Neural crest cell (in vitro differentiated cells): Measurements from ENCODE around the gene FRMD4B. TPM values are rescaled to one million over a fixed set of nuclear protein-coding genes. Genes with fewer than 3 reads are reported as not detected.

Experiments
- DNase-seq: peaks from one replicate; pipeline ENCODE4 v3.0.0; 2021; ENCODE audit warnings: low read depth, mixed read lengths, low spot score
- H3K27ac Mint-ChIP-seq: one replicate; pipeline ENCODE4 v1.8.0; 2021; ENCODE audit warnings: mild to moderate bottlenecking, mixed read lengths; ENCODE audit not compliant: unreplicated experiment
- H3K27me3 Mint-ChIP-seq: 2 replicates; pipeline ENCODE4 v1.8.0; 2021; ENCODE audit warnings: low read depth, mild to moderate bottlenecking, mixed read lengths
- H3K36me3 Mint-ChIP-seq: 2 replicates; pipeline ENCODE4 v1.8.0; 2021; ENCODE audit warnings: low read depth, mild to moderate bottlenecking, mixed read lengths
- H3K4me1 Mint-ChIP-seq: 2 replicates; pipeline ENCODE4 v1.8.0; 2021; ENCODE audit warnings: mixed read lengths
- H3K4me3 Mint-ChIP-seq: one replicate; pipeline ENCODE4 v1.8.0; 2021; ENCODE audit warnings: mild to moderate bottlenecking, mixed read lengths
- H3K9me3 Mint-ChIP-seq: 2 replicates; pipeline ENCODE4 v1.8.0; 2021; ENCODE audit warnings: mixed read lengths
- CTCF ChIP-seq: fragments of 200-600 bp; sonication (generic); conservative IDR thresholded peaks from 2 replicates; pipeline ENCODE4 v1.5.0; 2021; ENCODE audit warnings: antibody characterized with exemption, mild to moderate bottlenecking
- total RNA-seq: library from RNA; stranded (reverse); gene quantifications from 2 replicates; pipeline ENCODE4 v1.2.1, GENCODE V29; 2021

The FRMD4B gene
- total RNA-seq, 1 donor from 2014 or later: 17.2 TPM

GRCh38 chr3:69161587-69162307 lies 224.1 kb downstream of the FRMD4B start:
- Mint-ChIP-seq H3K4me3 (no peak overlapping the region), H3K27ac (no peak overlapping the region), H3K36me3 (no peaks in the 10 kb centered on the region), H3K4me1 (peaks cover 5% of the 10 kb centered on the region), H3K9me3 (no peaks in the 10 kb centered on the region), H3K27me3 (no peaks in the 10 kb centered on the region)
- peak; percentile 96 for TF ChIP-seq CTCF
- peak; percentile 18 for DNase-seq

GRCh38 chr3:69160525-69160924 lies 225.4 kb downstream of the FRMD4B start:
- Mint-ChIP-seq H3K27me3 (no peaks in the 10 kb centered on the region), H3K9me3 (no peaks in the 10 kb centered on the region), H3K4me1 (peaks cover 5% of the 10 kb centered on the region)

GRCh38 chr3:69160107-69160506 lies 225.8 kb downstream of the FRMD4B start:
- DNase-seq: no peak
- Mint-ChIP-seq H3K27me3 (no peaks in the 10 kb centered on the region), H3K9me3 (no peaks in the 10 kb centered on the region), H3K4me3 (no peak overlapping the region), H3K4me1 (peaks cover 5% of the 10 kb centered on the region), H3K27ac (no peak overlapping the region), H3K36me3 (no peaks in the 10 kb centered on the region)
- TF ChIP-seq CTCF: no peak

More at GRCh38 chr3:69160525-69160924, 225.4 kb downstream of the FRMD4B start:
- H3K27ac Mint-ChIP-seq: no peak overlapping the region
- TF ChIP-seq CTCF: no peak
- H3K36me3 Mint-ChIP-seq: no peaks in the 10 kb centered on the region
- H3K4me3 Mint-ChIP-seq: no peak overlapping the region
- no peak for DNase-seq

GRCh38 chr3:69149586-69149985 lies 236.3 kb downstream of the FRMD4B start:
- Mint-ChIP-seq H3K4me1 (peaks cover 6% of the 10 kb centered on the region), H3K27ac (peak overlapping the region; percentile 5), H3K4me3 (no peak overlapping the region), H3K27me3 (no peaks in the 10 kb centered on the region), H3K36me3 (no peaks in the 10 kb centered on the region), H3K9me3 (no peaks in the 10 kb centered on the region)
- DNase-seq: no peak
- TF ChIP-seq CTCF: no peak

- no peak for DNase-seq
- no peaks in the 10 kb centered on the region for H3K27me3 Mint-ChIP-seq
- no peak overlapping the region for H3K27ac Mint-ChIP-seq
- TF ChIP-seq CTCF: no peak
- H3K4me1 Mint-ChIP-seq: peaks cover 15% of the 10 kb centered on the region
- no peaks in the 10 kb centered on the region for H3K36me3 Mint-ChIP-seq
- no peaks in the 10 kb centered on the region for H3K9me3 Mint-ChIP-seq
- H3K4me3 Mint-ChIP-seq: no peak overlapping the region
Measured at GRCh38 chr3:69145688-69146087, 240.2 kb downstream of the FRMD4B start.
